Spleen (tissue), 7 donors: ENCODE data around the gene PRR7.
A peak's percentile ranks its signal among the peaks of the same experiment; 100 is the strongest.

Experiments used
- POLR2AphosphoS5 ChIP-seq, 3 donors: sonication (generic); formaldehyde crosslinking; IDR thresholded peaks; one replicate each; pipeline ENCODE4 v1.5.1; 2017; ENCODE audit warnings: antibody characterized with exemption in 3 of 3
- TF ChIP-seq, protein P1 (sequence below), 11 experiments: fragments of 200-600 bp in 7 of 11; fragments of 450-650 bp in 4 of 11; sonication (generic) in 4 of 11; IDR thresholded peaks in 8 of 11; conservative IDR thresholded peaks in 3 of 11; 1 replicate in 7 of 11; 2 replicates in 4 of 11; pipeline versions ENCODE4 v1.4.0 to v1.8.0; 2016 to 2021; ENCODE audit warnings: antibody characterized with exemption in 11 of 11, inconsistent platforms in 4 of 11, mild to moderate bottlenecking in 1 of 11
- donor health status: DM: no; HTN: no; CAD: no; lungs with moderate emphysema.
- donor health status: DM: no; HTN: no; CAD: no.
- donor health status: DM: no; HTN: no; CAD: no.

DNA sequence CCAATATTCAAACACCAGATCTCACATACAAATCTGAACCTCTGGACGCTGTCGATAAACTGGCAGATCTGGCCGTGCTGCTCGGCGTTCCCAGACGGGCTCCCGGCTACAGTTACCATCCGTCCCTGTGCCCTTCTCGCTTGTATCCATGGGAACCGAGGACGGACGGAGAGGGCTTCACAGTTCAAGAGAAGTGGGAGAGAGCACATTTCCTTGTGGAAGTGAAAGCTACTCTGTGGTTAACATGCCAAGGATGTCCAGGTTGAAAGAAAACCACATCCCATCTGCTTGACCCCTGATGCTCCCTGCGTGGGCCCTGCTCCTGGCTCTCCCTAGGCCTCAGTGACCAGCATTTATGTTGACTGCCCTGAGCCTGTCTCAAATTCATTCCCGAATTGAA is 33.2 kb downstream of the PRR7 start:
- TF ChIP-seq, protein P1, sequence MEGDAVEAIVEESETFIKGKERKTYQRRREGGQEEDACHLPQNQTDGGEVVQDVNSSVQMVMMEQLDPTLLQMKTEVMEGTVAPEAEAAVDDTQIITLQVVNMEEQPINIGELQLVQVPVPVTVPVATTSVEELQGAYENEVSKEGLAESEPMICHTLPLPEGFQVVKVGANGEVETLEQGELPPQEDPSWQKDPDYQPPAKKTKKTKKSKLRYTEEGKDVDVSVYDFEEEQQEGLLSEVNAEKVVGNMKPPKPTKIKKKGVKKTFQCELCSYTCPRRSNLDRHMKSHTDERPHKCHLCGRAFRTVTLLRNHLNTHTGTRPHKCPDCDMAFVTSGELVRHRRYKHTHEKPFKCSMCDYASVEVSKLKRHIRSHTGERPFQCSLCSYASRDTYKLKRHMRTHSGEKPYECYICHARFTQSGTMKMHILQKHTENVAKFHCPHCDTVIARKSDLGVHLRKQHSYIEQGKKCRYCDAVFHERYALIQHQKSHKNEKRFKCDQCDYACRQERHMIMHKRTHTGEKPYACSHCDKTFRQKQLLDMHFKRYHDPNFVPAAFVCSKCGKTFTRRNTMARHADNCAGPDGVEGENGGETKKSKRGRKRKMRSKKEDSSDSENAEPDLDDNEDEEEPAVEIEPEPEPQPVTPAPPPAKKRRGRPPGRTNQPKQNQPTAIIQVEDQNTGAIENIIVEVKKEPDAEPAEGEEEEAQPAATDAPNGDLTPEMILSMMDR (IDR thresholded peaks at IDR 0.05 in 8 of 11, conservative IDR thresholded peaks at IDR 0.05 in 3 of 11), result no peak
- TF ChIP-seq POLR2AphosphoS5 (IDR thresholded peaks at IDR 0.05), result peak in 2 of 3 donors; percentile 6 to 18
